ENCODE measurements around the gene UNK.

- TF ChIP-seq CTCF (IDR thresholded peaks at IDR 0.05; ENCODE audit: low read depth, low read length, poor library complexity, severe bottlenecking), result no peak
- TF ChIP-seq EZH2phosphoT487 (IDR thresholded peaks at IDR 0.05; ENCODE audit: borderline replicate concordance, low read length), result no peak
These were observed 39.5 kb downstream of the UNK start for GRCh38 chr17:75824050-75824552.

All from DOHH2 (cell line).